Lower lobe of right lung (tissue), 2 donors: Measurements from ENCODE around the gene LPIN3. TPM values are rescaled to one million over a fixed set of nuclear protein-coding genes. Genes with fewer than 3 reads are reported as not detected.

Experiments used
- ATAC-seq, 2 donors: fragments of 200-7000 bp; cut with Tn5 transposase; one replicate each; pipeline ENCODE4 v1.9.1; 2020 to 2022; ENCODE audit warnings: mild to moderate bottlenecking in 2 of 2, moderate library complexity in 2 of 2
- DNase-seq: peaks from one replicate; pipeline ENCODE4 v3.0.0-alpha.2; 2020
- H3K27ac ChIP-seq: fragments of 200-600 bp; one replicate; pipeline ENCODE4 v1.8.0; 2022
- H3K27me3 ChIP-seq: fragments of 200-600 bp; one replicate; pipeline ENCODE4 v1.8.0; 2022; ENCODE audit warnings: low read depth
- H3K36me3 ChIP-seq: fragments of 200-600 bp; one replicate; pipeline ENCODE4 v1.8.0; 2022; ENCODE audit warnings: mild to moderate bottlenecking
- H3K4me1 ChIP-seq: fragments of 200-600 bp; one replicate; pipeline ENCODE4 v1.8.0; 2022
- H3K4me3 ChIP-seq: fragments of 200-600 bp; one replicate; pipeline ENCODE4 v1.8.0; 2022; ENCODE audit warnings: mild to moderate bottlenecking
- H3K9me3 ChIP-seq: fragments of 200-600 bp; one replicate; pipeline ENCODE4 v1.8.0; 2022
- CTCF ChIP-seq: fragments of 200-600 bp; IDR thresholded peaks from one replicate; pipeline ENCODE4 v1.8.0; 2022; ENCODE audit warnings: antibody characterized with exemption, mild to moderate bottlenecking
- intact Hi-C: fragments of 100-400 bp; cut with DNase I; formaldehyde crosslinking; loops from one replicate; pipeline ENCODE4 v1.11.0; 2022
- total RNA-seq: library from RNA; stranded (reverse); fragmentation: NEBNext Ultra II Directional; extraction: Animal tissue kit (Norgen Biotek cat#: 25700); gene quantifications from one replicate; pipeline ENCODE4 v1.2.1, GENCODE V29; 2021
- donor health status: DM: no; HTN: yes; CAD: no; lungs with severe emphysema.

The LPIN3 gene
- total RNA-seq, 1 donor from 2014 or later: 16.3 TPM

- Histone ChIP-seq H3K4me3 (no peak overlapping the region), H3K27ac (no peak overlapping the region), H3K4me1 (no peaks in the 10 kb centered on the region), H3K36me3 (no peaks in the 10 kb centered on the region), H3K9me3 (no peaks in the 10 kb centered on the region), H3K27me3 (no peaks in the 10 kb centered on the region)
- intact Hi-C loops: no loop called here
- DNase-seq (peak; percentile 34), ATAC-seq (peak; percentile 17 to 44)
- no peak for TF ChIP-seq CTCF
Measured at GRCh38 chr20:41392871-41393704, 52.5 kb downstream of the LPIN3 start.

GRCh38 chr20:41393705-41394066 is 53.1 kb downstream of the LPIN3 start:
- no peaks in the 10 kb centered on the region for H3K4me1 ChIP-seq
- no peaks in the 10 kb centered on the region for H3K27me3 ChIP-seq
- H3K36me3 ChIP-seq: no peaks in the 10 kb centered on the region
- no peak overlapping the region for H3K4me3 ChIP-seq
- no peak for ATAC-seq
- no peak for TF ChIP-seq CTCF
- H3K9me3 ChIP-seq: no peaks in the 10 kb centered on the region
- no peak overlapping the region for H3K27ac ChIP-seq
- intact Hi-C loops: no loop called here
- DNase-seq: peak; percentile 24

- peak; percentile 34 for DNase-seq
- no peaks in the 10 kb centered on the region for H3K4me1 ChIP-seq
- H3K36me3 ChIP-seq: no peaks in the 10 kb centered on the region
- no peaks in the 10 kb centered on the region for H3K9me3 ChIP-seq
- no peaks in the 10 kb centered on the region for H3K27me3 ChIP-seq
- intact Hi-C loops: no loop called here
- TF ChIP-seq CTCF: no peak
- no peak for ATAC-seq
- H3K4me3 ChIP-seq: no peak overlapping the region
- H3K27ac ChIP-seq: no peak overlapping the region
Measured at GRCh38 chr20:41394081-41394480, 53.5 kb downstream of the LPIN3 start.

GRCh38 chr20:41394931-41395666 is 54.5 kb downstream of the LPIN3 start:
- H3K4me1 ChIP-seq: no peaks in the 10 kb centered on the region
- intact Hi-C loops: no loop called here
- H3K27ac ChIP-seq: no peak overlapping the region
- H3K36me3 ChIP-seq: no peaks in the 10 kb centered on the region
- no peaks in the 10 kb centered on the region for H3K27me3 ChIP-seq
- H3K4me3 ChIP-seq: no peak overlapping the region
- DNase-seq: peak; percentile 15
- ATAC-seq: no peak
- no peaks in the 10 kb centered on the region for H3K9me3 ChIP-seq
- TF ChIP-seq CTCF: no peak

GRCh38 chr20:41395667-41396664 is 55.3 kb downstream of the LPIN3 start:
- intact Hi-C loops: no loop called here
- DNase-seq (peak; percentile 21), ATAC-seq (no peak)
- no peak for TF ChIP-seq CTCF
- Histone ChIP-seq H3K27ac (no peak overlapping the region), H3K4me3 (no peak overlapping the region), H3K9me3 (no peaks in the 10 kb centered on the region), H3K4me1 (no peaks in the 10 kb centered on the region), H3K36me3 (no peaks in the 10 kb centered on the region), H3K27me3 (no peaks in the 10 kb centered on the region)
